NCI-H1436 treated with DMSO at 0.1 percent for 48 hours (cell line): ENCODE measurements around the gene ZFPM1.
"Not testable (repeated sequence)": the region's sequence is repeated elsewhere in the genome, so short reads cannot be mapped to it uniquely, and the experiment has no call there.

Experiments
- DNase-seq: peaks from one replicate; lab custom pipeline; 2025; lab: John Stamatoyannopoulos, UW

The ZFPM1 gene

DNA sequence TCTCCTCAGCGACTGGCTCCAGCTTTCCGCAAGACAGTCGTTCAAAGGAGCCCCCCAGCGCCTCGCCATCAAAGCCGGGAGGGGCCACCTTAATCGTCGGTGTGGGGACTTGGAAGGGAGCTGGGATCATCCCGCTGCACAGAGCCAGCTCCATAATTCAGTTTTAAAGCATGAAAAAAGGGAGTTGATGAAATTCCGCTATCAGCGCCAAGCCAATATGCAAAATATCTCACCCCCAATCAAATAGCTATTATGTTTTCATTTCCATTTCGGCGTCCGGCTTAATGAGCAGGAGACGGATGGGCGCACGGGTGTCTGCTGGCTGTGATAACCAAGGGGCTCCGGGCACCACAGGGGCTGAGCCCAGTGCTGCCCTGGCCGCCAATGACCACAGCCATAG, 27.7 kb downstream of the ZFPM1 start:
- no peak for DNase-seq

DNA sequence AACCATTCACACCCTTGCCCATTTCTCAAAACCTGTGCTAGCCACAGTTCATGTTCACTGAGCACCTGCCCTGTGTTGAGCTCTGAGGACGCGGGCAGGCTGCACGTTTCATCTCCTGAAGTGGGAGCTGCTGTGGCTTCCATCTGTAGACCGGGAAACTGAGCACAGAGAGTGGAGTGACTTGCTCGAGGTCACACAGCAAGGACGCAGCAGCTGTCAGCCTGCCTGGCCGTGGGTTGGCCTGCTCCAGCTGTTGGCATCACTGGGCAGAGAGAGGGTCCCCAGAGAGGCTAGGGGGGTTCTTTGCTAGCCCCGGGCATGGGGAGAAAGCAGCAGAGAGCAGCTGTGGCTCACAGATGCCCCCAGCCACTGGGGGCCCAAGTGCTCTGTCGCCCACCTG, 28.8 kb downstream of the ZFPM1 start:
- DNase-seq: no peak

DNA sequence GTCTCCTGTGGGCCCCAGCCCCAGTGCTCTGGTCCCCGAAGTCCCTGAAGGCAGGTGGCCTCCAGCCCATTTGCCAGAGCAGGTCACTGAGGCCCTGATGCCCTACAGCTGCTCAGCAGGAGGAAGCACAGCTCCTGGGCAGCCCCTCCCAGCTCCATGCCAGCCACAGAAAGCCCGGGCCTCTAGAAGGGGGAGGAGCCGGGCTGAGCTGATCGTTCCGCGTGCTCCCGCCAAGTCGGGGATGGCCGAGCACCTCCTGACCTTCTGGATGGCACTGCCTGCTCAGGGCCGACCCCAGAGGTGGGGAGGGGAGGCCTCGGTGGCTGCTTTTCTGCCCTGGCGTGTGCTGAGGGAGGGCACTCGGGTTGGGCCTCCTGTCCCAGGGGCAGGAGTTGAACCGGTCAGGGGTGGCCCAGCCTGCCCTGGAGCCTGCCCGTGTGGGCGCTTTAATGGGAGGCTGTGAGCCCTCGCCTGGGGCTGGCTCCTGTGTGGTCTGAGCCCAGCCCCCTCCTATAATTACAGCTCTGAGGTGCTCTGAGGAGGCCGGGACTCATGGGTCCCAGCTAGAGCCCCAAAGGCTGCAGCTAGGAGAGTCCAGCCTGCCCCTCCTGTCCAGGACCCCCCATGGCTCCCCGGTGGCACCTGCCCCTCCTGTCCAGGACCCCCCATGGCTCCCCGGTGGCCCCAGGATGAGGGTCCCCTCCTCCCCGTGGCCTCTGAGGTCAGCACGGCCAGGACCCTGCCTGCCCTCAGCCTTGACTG, 29.7 kb downstream of the ZFPM1 start:
- DNase-seq: no peak

DNA sequence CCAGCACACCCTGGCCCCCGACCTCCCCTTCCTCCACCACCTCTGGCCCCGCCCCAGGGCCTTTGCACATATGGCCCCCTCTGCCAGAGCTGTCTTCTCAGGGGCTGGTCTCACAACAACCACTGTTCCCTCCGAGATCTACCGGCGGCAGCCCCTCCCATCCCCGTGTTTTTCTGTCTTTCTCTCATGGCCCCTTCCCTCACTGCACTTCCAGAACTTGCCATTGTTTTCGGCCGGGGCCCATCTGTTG, 30.2 kb downstream of the ZFPM1 start:
- no peak for DNase-seq

DNA sequence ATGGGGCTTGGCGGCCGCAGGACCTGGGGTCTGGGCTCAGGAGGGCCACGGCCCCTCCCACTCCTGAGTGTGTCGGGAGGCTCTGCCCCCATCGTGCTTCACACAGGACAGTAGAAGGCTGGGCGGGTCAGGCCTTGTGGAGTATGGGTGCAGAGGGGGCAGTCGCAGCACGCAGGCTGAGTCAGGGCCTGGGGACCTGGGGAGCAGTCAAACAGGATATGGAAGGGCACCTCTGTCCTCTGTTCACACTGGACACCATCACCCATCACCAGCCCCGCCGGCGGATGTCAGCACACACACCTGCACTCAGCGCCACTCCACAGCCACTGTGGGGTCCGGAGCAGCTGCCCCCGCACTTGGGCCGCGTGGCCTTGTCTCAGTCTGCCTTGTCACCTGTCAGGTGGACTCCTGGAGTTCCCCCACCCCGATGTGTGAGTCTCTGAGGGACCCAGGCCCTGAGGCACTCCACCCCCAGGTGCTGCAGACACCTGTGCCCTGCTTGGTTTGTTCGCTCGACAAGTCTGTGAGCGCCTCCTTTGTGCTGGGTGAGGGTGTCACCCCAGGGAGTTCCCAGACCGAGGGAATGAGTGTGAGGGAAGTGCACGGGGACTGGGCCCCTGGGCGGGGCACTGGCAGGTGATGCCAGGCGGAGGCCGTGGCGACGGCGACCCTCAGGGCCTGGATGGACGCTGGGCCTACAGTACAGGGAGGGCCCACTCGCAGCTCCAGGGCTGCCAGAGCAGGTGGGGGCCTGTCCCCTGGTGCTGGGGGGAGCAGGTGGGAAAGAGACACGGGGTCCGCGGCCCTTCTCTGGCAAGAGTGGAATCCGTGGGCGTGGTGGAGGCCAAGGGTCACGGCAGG, 31.7 kb downstream of the ZFPM1 start:
- DNase-seq: no peak

DNA sequence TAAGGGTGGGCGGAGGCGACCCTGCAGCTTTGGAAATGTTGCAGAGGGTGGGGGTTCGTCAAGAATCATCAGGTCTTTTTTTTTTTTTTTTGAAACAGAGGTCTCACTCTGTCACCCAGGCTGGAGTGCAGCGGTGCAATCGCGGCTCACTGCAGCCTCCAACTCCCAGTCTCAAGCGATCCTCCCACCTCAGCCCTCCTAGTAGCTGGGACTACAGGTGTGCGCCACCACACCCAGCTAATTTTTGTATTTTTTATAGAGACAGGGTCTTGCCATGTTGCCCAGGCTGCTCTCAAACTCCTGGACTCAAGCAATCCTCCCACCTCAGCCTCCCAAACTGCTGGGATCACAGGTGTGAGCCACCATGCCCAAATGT, 32.3 kb downstream of the ZFPM1 start:
- DNase-seq: not testable (repeated sequence)

DNA sequence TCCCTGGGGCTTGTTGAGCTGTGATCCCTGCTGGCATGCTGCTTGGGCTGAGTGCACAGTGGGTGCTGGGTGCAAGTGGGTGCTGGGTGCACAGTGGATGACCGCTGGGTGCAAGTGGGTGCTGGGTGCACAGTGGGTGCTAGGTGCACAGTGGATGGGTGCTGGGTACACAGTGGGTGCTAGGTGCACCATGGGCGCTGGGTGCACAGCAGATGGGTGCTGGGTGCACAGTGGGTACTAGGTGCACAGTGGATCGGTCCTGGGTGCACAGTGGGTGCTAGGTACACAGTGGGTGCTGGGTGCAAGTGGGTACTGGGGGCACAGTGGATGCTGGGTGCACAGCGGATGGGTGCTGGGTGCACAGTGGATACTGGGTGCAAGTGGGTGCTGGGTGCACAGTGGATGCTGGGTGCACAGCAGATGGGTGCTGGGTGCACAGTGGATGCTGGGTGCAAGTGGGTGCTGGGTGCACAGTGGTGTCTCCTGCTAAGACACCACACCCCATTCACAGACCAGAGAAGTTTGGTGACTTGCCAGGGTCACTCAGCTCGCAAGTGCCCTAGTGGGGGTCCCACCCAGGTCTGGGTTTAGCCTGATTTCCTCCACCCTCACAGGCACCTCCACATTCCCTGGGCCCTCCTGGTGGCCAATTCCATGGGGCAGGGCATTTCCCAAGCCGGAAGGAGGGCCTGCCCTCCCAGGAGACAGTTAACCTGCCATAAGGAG, 33.5 kb downstream of the ZFPM1 start:
- DNase-seq: no peak

DNA sequence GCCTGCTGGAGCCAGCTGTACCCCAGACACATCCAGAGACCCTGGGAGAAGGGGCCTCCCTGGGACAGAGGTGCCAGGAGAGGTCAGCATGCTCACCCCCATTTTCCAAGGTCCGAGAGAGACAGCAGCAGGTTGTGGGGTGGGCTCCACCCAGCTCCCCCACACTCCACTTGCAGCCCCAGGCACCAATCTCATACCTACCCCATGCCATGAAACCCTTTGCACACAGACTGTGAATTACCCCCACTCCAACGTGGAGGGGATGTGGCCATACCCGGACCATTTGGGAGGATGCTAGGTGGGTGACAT, 34.0 kb downstream of the ZFPM1 start:
- no peak for DNase-seq

DNA sequence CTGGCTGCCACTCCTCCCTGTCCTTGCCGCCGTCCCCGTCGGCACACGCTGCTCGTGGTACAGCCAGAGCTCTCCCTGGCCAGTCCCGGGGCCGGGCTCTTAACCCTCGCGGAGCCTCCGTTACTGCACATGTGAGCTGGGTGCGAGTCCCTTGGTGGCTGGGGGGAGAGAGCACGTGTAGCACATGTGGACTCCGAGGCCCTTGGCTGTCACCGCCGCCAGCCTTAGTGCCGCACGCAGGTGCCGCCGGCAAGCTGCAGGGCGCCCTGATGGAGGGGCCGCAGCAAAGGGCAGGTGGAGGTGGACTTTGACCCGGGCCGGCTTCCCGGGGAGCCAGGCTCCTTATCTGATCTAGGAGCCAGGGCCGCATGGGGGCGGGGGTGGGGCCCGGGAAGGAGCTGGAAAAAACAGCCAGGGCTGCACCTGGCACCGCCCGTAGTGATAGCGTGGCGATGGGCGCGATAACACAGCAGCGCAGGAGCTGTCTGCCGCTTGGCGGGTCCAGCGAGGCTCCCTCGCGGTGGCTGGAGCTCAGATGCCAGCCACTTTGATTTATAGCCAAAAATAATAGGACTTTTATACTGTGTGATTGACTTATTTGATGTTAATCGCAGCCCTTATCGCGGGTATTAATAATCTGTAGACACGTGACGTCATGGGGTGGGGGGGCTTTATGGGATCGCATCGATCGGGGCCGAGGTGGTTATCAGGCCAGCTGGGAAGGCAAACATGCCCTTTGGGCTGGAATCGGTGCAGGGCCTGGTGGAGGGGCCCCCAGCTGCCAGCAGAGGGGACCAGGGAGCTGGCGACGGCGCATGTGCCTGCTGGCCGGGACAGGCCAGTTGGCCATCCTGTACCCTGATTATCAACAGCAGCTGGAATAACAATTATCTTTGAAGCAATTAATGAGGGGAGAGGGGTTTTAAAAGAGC, 35.1 kb downstream of the ZFPM1 start:
- DNase-seq: no peak

DNA sequence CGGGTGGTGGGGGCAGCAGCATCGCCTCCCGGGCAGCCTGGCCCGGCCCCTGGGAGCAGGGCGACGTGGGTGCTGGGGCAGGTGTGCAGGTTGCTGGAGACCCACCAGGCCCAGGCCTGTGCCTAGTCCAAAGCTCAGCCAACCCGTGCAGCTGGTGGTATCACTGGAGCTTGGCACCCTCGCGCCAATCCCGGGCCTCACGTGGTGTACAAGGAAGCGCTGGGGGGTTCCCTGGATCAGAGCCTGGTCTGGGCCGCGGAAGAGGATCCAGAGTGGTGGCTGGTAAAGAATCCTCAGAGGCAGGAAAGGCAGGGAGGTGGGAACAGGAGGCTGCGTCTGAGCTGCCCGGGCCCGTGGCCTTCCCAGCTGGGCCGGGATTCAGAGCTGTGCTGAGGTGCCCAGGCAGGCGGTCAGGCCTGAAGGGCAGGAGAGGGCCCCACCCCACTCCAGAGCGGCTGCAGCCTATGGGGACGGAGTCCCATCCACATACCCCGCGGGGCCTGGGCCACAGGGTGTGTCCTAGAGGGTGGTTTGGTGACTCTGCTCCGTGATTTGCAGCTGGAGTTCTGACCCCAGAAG, 36.2 kb downstream of the ZFPM1 start:
- DNase-seq: no peak

DNA sequence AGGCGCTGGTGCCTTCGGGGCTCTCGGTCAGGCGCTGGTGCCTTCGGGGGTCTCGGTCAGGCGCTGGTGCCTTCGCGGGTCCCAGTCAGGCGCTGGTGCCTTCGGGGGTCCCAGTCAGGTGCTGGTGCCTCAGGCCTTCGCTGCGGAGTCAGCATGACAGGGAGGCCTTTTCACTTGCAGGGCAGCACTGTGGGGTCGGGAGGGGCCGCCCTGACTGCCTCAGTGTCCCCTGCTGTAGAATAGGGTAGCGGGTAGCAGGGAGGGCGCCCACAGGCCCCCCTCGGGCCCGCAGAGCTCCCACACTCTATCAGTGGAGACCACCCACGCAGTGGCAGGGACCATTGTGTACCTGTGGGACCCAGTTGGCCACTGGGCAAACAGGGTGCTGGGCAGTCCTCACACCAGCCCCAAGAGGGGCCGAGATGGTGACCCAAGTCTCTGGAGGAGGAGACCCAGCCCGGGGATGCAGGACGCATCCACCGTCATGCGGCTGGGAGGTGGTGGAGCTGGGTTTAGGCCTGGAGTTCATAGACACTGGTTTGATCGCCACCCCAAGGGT, 38.0 kb downstream of the ZFPM1 start:
- no peak for DNase-seq

DNA sequence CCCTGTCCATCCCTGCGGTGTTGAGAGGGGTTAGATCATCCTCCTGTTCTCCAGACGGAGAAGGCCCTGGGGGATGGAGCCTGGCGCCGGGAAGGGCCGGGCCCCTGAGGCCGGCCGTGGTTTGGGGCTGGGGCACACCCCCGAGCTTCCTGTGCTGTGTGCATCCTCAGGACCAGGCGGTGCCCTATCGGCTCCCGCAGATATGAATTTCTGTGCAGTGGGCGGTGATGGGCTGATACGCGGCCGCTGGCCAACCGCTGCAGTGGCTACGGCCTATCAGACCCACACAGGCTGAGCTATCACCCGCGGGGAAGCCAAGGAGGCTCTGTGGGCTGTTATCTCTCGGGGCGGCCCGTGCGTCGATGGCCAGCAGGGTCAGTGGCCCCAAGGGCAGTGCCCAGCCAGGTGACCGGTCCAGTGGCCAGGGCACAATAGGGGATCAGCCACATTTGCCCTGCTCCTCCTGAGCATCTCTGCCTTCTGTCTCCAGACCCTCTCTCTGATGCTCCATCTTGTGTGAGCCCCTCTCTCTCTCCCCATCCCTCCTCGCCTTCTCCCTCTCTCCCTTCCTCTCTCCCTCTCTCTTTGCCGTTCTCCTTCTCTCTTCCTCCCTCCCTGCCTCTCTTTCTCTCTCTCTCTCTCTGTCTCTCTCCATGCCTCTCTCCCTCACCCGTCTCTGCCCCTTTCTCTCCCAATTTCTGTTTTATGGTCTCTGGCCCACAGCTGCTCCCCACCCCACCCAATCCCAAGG, 38.7 kb downstream of the ZFPM1 start:
- no peak for DNase-seq

DNA sequence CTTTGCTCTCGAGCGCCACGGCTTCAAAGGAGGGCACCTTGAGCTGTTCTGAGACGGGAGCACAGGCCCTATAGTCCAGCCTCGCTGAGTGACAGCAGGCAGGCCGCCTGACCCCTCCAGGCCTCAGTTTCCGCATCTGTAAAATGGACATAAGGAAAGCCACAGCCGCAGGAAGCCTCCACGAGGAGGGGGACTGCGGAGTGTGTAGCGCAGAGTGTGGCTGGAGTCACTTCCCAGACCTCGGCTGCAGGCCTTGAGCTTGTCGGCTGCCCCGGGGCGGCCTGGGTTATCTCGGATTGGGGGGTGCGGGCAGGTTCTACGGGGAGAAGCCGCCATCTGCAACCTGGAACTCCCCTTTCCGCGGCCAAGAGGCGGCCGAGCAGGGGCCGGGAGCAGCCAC, 40.8 kb downstream of the ZFPM1 start:
- DNase-seq: no peak

DNA sequence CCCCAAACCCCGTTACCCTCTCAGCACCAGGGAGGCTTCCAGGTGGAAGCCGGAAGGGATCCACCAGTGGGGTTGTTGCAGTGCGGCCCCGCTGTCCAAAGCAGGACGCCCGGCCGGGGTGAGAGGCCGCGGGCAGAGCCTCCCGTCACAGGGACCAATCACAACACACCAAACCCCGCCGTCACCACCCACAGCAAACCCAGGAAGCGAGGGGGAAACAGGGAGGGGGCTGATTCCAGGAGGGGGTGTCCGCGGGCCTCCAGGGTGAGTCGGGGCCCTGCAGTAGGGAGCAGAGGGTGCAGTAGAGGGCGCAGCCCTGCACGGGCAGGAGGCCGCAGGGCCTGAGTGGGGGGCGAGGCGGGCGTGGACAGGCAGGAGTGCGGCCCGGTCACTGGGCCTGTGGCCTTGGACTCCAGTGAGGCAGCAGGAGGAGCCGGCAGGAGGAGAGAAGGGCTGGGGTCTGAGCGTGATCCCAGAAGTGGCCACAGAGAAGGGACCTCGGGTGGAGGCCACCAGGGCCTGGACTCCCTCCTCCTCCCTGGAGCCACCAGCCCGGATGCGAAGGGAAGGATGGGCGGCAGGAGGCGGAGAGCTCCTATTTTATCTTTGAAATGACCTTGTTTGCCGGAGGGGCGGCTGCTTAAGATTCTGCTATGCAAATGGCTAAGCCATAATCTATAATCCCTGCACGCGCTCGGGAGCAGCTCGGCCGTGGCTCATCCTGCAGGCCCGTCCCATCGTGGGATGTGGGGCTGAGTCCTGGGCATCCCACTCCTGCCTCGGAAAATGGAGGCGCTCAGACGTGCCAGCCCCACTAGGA, 41.5 kb downstream of the ZFPM1 start:
- no peak for DNase-seq

DNA sequence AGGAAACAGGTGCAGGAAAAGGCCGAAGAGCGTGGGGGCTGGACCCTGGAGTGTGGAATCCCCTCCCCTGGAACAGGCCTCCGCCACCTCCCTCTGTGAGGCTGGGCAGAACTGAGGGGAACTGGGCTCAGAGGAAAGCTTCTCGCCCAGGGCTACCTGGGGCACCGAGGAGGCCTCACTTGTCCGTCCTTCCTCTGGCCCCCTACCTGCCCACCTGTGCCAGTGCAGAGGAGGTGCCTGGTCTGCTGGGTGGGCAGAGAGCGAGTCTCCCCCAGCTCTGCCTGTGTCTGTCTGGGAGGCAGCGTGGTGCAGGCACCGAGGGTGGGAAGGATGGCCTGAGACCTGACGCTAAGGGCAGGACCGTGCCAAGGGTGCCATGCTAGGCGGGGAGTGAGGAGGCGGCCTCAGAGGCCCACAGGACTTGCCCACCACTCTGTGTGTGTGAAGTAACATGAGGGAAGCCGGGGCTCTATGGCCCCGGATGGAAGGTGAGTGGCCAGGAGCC, 42.2 kb downstream of the ZFPM1 start:
- no peak for DNase-seq

DNA sequence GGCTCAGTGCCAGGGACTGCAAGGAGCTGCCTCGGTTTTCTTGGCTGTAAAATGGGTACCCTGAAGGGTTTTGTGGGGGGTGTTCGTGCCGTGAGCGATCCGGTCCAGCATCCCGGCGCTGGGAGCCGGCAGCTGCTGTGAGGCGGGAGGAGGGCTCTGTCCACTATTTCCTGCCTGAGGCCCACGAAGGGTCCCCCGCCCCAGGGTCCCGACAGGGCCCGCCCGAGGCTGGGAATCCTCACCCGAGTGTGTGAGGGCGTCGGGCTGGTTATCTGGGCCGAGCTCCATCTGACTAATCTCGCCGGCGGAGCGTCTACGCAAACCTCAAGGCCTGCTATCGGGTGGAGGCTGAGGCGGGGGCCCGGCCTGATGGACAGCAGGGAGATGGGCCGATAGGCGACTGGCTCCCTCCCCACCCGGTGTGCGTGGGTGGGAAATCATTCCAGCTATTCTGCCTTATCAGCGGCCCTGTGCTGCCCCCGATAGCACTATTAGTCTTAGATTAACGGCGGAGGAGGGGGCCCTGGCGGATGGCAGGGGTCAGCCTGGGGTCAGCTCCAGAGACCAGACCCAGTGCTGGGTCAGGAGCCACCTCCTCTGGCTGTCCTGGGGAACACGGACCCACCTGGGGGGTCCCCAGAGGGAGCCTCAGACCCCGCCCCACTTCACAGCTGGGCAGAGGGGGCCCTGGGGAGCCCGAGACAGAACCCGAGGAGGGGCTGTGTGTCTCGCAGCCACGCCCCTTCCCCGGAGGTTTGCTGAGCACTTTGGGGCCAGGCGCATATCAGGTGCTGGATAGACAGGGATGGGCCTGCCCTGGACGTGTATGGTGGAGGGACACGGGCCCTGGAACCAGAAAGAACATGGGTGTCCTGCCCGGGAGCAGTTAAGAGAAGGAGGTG, 44.7 kb downstream of the ZFPM1 start:
- no peak for DNase-seq

DNA sequence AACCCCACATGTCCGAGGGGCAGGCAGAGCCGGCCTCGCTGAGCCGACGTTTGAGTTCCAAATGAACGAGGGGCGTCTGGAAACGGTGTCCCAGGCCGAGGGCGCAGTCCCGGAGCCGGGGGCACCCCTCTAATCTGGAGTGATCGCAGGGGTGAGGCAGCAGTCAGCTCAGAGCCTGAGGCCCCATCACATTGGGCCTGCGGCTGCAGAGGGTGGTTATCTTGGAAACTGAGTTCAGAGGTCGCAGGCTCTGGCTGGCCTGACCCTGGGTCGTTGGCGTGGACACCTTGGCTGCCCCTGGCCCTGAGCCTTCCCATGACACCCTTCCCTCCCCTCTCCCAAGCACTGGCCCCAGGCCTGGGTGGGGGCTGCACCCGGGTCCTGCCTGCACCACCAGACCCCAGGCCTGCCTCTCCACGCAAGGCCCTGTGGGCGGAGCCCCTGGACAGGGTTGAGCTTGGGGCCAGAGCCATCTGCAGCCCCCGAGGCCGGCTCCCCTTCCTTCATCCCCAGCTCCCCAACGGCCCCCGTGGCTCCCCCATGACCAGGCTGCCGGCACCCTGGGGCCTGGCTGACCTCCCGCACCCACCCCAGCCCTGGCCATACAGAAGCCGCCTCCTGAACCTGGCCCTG, 45.6 kb downstream of the ZFPM1 start:
- no peak for DNase-seq

DNA sequence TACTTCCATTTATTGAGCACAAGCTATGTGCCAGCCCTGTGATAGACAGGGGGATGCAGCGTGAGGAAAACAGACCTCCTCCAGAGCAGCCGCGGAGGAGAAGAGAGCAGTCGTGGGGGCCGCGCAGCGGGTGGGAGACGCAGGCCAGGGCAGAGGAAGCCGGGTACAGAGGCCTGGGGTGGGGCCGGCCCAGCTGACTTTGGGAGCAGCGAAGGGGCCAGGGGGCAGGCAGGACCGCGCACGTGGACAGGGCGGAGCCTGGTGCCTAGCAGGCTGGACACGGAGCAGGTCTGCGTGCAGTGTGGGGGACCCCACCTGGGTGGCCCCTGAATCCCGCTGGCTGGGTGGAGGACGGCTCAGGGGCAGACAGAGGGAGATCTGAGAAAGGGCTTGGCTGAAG, 46.2 kb downstream of the ZFPM1 start:
- no peak for DNase-seq
